ENCODE results near the gene RPS19BP1.
"Not testable (repeated sequence)": the region's sequence is repeated elsewhere in the genome, so short reads cannot be mapped to it uniquely, and the experiment has no call there.

The RPS19BP1 gene

DNA sequence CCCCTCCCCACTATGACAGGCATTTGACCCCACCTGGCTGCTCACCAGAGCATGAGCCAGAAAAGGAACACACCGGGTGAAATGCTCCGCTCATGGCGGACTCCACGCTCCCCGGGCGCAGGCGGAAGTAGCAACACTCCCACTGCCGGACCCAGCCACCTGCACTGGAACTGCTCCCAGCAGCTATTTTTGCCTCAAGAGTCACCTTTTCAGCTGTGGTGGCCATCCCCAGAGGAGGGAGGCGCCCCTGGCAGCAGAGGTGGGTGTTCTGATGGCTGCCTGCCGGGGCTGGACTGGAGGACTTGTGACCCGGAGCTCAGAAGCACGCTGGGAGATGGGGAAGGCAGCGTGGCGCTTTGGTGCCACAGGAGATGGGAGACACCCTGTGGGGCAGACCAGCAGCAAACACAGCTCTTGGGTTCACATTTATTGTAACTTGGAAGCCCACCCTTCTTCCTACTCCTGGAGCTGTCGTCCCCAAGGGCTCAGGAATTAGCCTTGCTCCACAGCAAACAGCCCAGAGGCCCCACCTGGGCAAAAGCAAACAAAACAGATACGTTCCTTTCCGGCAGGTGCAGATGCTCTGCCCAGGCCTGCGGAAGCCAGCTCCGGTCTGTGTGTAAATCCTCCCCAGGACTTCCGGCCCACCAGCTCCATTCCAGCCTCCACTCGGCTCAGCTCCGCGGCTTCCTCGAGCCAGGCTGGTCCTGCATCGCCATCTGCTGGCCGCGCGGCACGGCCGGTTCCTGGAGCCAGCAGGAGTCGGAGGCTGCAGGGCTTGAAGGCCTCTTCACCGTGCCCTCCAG, 3.7 kb downstream of the RPS19BP1 start:
- DNase-seq (ENCODE audit: low read depth), result peak; percentile 88

DNA sequence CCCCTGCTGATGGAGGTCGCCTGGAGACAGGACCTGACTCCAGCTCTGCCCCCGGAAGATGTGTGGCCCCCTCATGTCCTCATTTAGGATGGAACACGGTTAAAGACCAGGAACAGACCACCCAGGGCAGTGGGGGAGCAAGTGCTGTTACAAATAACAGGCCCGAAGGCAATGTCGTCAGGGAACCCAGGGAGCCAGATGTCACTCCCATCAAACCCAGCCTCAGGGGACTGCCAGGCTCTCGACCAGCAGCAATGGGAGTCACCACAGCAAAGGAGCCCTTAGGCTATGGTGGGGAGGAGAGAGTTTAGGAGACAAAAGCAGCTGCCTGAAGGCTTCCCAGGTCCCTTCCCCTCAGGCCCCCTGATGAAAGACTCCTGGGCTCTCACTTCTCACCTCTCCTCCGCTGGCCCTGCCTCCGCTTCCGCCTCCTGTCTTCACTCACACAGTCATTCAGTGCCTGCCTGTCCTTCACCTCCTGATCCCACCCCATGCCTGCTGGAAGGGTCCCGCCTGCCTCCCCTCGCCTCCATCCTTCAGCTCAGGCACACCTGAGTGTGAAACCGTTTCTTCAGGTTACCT, 4.4 kb downstream of the RPS19BP1 start:
- no peak for DNase-seq (ENCODE audit: low read depth)

DNA sequence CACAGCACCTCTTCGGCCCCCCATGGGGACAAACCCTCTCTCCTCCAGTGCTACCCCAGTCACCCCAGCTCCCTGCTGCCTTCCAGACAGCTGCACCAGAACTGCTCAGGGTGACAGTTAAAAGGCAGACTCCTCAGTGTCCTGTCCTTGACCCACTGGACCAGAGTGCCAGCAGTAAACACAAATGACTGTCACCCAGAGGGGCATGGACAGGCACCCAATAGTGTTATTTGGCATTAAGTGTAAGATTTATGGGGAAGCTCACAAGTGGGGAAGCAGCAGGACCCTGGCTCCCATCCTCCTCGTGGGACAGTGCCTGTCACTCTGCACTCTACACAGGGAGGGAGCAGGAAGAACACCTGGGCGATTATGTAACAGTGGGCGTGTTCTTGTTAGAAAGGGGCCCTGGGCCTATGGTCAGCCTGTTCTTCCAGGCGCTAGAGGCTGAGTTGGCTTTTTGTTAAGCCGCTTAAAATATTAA, 5.0 kb downstream of the RPS19BP1 start:
- DNase-seq (ENCODE audit: low read depth), result no peak

DNA sequence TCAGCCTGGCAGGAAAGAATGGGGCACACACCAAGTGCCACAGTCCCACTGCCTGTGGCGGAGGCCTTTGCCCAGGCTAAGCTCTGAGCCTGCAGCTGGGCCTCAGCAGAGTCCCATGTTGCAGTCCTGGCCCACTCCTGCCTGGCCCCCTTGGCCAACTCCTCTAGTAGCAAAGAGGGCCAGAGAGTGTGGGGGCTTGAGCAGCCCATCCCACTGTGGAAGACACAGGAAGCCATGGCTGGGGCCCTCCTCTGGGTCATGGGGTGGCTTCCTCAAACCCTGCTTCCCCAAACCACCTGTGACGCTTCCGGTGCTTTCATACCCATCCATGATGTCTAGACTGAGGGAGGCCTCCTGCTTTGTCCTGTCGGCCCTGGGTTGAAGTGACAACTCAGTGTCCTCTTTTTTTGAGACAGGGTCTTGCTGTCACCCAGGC, 5.8 kb downstream of the RPS19BP1 start:
- no peak for DNase-seq (ENCODE audit: low read depth)

DNA sequence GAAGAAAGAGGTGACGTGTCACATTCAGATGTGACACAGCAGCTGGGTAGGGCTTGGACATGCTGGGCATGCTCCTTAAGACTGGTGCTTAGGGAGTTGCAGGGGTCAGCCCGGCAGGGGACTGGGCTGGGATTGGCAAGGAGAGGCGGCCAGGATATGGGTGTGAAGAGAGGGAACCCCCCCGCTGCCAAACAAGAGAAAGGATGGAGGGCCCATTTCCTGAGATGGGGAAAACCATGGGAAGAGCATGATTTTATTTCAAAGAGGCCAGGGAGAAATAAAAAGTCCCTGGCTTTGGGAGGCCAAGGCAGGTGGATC, 6.9 kb downstream of the RPS19BP1 start:
- no peak for DNase-seq (ENCODE audit: low read depth)

DNA sequence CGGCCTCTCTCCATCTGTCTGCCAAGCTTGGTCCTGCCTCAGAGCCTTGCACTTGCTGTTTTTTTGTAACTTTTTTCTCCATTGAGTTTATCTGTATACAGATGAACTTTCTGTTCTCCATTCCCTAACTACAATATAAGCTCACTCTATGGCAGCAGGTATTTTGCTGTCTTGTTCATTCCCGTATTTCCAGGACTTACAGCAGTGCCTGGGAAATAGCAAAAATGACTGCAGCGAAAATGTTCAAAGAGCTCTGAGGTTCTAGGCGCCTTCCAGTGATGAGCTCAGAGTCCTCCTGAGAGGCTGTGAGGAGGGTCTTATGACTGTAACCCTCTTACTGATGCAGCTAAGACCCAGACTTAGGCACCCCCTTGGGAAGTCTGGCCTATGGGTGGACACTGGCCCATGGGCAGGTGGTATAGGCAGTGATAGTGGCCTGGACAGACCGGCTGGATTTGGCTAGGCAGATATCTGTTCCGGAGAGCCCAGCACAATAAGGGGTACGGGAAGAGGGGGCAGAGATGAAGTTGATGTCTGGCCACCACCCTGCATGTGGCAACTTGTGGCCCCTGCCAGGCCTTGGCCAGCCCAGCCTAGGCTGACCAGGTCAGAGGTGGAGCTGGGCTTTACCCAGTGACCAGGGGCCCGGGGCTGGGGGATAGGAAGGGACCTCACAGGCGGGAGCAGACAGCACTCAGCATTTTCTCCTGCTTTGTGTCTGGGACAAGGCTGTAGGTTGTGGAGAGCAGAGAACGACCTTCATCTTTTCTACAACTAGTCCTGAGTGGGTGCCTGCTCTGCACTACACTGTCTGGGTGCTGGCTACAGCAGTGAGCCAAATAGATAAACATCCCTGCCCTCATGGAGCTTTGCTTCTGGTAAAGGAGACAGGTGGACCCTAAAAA, 7.5 kb downstream of the RPS19BP1 start:
- DNase-seq (ENCODE audit: low read depth), result no peak

DNA sequence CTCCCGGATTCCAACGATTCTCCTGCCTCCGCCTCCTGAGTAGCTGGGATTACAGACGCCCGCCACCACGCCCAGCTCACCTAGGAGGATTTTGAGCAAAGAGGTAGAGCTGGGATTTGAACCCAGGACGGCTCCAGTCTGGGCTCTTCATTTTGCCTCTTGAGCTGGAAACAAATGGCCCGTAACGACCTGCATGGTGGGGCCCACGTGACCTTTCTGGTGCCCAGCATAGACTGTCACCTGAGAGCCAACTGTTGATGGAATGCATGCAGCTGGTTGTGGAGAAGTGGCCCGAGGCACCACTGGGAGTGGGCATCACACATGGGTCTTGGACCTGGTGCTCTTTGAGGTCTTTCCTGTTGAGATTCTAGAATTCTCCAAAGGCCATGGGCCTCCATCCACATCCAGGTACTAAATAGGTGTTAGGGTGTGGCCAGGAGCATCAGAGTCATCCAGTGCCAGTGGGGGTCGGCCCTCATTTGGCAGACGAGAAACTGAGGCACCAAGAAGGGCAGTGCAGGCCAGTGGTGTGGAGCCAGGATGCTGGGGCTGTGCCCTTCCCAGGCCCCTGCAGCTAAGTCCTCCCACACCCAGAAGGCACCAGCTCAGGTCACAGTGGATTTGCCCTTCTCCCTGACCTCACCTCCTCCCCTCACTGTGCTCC, 8.3 kb downstream of the RPS19BP1 start:
- no peak for DNase-seq (ENCODE audit: low read depth)

DNA sequence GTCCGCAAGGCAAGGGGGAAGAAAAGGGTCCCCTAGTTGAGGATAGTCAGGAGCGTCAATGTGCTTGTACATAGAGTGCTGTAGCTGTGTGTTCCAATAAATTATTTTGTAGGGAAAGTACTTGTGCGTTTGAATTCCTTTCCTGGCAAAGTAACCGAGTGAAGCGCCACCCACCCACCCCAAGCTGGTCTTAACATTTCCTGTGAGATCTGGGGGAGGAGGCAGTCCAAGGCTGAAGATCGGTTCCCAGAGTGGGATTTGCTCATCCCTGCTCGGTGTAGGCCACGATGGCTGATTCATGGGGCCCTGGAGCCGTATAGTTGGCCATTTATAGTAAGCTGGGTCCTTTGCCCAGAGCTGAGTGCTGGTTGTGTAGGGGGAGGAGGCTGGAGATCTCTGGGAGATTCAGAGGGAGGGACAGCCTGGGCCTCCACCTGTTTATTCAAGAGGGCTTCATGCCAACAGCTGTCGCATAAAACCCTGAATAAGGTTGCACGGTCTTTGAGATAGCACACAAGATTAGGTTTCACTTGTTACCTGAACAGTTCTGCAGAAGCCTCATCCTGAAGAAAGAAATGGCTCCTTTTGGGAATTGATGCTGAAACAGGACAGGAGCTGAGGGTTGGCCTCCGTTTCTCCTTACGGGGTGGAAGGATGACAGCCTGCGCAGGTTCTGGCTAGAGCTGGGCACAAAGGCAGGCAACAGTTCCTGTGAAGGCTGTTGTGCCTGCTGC, 9.8 kb downstream of the RPS19BP1 start:
- DNase-seq (ENCODE audit: low read depth), result no peak

DNA sequence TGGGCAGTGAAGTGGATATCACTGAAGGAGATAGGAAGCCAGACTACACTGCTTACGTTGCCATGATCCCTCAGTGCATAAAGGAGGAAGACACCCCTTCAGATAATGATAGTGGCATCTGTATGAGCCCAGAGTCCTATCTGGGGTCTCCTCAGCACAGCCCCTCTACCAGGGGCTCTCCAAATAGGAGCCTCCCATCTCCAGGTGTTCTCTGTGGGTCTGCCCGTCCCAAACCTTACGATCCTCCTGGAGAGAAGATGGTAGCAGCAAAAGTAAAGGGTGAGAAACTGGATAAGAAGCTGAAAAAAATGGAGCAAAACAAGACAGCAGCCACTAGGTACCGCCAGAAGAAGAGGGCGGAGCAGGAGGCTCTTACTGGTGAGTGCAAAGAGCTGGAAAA, 10.5 kb downstream of the RPS19BP1 start:
- DNase-seq (ENCODE audit: low read depth), result not testable (repeated sequence)

DNA sequence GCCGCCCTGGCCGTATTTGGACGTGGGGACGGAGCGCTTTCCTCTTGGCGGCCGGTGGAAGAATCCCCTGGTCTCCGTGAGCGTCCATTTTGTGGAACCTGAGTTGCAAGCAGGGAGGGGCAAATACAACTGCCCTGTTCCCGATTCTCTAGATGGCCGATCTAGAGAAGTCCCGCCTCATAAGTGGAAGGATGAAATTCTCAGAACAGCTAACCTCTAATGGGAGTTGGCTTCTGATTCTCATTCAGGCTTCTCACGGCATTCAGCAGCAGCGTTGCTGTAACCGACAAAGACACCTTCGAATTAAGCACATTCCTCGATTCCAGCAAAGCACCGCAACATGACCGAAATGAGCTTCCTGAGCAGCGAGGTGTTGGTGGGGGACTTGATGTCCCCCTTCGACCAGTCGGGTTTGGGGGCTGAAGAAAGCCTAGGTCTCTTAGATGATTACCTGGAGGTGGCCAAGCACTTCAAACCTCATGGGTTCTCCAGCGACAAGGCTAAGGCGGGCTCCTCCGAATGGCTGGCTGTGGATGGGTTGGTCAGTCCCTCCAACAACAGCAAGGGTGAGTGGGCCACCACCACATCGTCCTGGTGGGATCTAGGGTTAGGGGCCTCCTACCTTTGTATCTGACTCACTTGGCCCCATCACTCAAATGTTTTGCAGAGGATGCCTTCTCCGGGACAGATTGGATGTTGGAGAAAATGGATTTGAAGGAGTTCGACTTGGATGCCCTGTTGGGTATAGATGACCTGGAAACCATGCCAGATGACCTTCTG, 11.3 kb downstream of the RPS19BP1 start:
- DNase-seq (ENCODE audit: low read depth), result peak; percentile 74

DNA sequence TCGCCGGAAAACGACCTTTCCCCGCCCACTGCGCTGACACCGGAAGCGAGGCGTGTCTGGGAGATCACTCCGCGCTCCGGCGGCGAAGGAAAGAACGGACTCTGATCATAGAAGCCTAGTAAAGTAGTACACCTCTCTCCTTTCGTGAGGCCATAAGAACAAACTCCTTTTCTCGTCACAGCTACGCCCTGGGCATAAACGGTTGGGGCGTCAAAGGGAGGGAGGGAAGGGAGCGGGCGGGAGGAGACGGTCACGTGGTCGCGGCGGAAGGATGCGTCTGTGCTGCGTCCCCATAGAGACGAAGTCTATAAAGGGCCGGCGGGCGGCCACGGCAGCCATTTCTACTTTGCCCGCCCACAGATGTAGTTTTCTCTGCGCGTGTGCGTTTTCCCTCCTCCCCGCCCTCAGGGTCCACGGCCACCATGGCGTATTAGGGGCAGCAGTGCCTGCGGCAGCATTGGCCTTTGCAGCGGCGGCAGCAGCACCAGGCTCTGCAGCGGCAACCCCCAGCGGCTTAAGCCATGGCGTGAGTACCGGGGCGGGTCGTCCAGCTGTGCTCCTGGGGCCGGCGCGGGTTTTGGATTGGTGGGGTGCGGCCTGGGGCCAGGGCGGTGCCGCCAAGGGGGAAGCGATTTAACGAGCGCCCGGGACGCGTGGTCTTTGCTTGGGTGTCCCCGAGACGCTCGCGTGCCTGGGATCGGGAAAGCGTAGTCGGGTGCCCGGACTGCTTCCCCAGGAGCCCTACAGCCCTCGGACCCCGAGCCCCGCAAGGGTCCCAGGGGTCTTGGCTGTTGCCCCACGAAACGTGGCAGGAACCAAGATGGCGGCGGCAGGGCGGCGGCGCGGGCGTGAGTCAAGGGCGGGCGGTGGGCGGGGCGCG, 12.1 kb downstream of the RPS19BP1 start, which contains the start of gene ATF4:
Gene ATF4, plus strand, starts transcription at position 337 of the 880 bp plus-strand sequence. CDS start 884 bp downstream, outside the sequence.
- no peak for DNase-seq (ENCODE audit: low read depth)

DNA sequence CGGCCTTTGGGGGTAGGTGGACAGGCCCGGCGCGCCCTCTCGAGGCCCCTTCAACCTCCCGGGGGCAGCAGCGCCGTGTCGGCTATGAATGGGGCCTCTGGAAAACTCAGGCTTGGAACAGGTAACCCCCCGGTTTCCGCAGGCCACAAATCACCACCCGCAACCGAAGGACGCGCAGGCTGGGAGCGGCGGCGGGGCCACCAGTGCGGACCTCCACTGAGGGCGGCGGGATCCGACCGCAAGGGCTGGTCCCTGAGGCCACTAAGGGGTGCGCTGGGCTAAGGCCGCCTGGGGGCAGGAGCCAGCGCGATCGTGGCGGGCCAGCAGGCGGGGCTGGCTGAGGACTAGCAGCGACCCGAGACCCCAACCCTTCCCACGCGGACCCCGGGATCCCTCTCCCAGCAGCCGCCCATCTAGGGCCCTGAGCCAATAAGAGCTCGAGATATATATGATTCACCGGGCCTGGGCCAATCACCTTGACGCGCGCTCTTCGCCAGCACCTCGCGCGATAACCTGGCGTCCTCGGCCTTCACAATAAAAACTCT, 12.8 kb downstream of the RPS19BP1 start:
- DNase-seq (ENCODE audit: low read depth), result peak; percentile 98

DNA sequence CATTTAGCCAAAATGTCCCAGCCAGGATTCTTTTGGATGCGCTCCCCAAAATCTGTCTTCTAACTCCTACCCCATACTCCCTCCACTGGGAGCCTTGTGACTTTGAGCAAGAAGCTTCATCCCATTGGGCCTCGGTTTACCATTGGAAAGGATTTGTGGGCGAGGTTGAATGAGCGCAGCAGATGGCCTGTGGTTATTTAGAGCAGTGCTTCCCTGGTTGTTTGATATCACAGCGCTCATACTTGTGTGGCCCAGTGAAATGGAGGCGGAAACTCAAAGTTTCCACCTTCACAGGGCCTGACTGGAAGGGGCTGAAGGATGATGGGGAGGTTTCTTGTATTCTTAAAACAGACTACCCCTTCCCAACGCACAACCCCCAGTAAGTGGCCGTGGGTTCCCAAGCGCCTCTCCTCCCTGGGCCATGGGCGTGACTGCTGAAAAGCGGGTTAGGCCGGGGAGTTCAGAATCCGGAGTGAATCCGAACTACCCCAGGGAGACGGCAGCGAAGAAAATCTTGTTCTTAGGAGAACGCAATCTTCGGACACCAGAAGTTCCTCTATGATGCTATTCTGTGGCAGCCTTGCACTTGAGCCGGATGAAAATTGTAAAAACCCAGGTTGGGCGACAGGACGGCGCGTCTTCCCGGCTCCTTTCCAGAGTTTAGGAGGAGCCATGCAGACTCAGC, 13.4 kb downstream of the RPS19BP1 start:
- DNase-seq (ENCODE audit: low read depth), result no peak

DNA sequence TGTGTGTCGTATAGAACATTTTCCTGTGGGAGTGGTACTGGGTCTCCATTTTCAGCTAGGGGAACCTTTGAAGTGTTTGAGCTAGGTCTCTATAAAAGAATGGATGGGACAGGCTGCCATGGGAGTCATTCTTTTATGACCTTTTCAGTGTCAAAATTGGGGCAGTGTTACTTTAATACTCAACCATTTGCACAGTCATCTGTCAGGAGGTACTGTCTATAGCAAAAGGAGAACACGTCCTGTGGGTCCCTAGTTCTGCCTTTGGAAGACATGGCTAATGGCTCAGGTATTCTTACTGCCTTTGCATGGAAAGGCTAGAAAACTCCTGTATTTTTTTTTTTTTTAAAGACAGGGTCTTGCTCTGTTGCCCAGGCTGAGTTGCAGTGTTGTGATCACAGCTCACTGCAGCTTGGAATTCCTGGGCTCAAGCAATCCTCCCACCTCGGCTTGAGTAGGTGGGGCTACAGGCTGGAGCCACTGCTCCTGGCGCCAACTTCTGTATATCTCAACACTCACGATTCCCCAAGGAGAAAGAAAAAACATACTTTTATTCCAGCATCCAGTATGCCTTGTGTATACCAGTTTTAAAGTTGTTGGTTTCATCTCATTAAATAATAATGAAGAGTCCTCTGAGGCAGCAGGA, 14.3 kb downstream of the RPS19BP1 start:
- DNase-seq (ENCODE audit: low read depth), result no peak

DNA sequence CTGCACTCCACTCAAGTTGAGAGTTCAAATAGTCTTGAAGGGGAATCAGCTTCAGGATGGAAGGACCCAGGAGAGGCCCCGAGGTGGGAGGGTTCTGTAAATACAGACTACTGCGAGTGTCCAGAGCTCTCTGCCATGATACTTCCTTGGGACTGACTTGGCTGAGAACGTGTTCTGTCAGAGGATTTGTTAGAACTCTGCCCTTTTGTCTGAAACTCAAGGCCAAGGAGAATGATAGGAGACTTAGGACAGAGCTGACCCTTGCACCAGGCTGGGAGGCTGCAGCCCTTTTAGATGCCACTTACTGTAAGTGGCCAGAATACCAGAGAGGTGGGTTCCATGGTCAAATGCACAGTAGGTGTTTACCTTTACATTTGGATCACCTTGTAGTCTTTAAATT, 15.1 kb downstream of the RPS19BP1 start:
- DNase-seq (ENCODE audit: low read depth), result no peak

DNA sequence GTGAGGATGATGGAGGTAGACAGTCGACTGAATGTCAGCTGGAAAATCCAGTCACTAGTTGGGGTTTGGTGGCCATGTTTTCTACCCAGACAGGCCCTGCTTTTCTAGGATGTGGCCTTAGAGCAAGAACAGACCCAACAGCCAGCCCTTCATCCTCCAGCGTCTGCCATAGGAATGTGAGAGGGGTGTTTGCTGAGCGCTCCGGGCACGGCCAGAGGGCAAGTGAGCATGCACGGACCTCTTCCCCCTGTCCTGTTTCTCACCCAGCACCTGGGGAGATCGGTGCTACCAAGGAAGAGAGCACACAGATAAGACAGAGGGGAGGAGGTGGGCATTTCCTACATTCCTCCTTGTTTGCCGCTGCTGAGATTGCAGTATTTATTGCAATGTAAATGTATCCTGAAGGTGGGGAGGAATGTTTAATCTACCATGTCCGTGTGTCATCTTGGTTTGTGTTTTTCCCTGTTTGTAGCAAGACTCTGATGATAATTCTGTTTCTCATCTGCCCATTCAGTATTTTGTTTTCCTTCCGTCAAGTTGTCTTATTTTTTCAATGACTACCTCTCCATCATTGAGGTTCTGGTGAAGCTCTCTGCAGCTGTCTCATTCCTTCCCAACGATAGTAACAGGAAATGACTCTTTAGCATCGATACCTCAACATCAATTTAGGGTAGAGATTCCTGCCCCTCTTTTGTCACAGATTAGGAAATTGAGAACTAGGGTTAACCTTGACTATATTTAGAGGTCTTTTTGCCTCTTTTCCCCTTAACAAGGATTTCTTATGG, 17.1 kb downstream of the RPS19BP1 start:
- DNase-seq (ENCODE audit: low read depth), result no peak

DNA sequence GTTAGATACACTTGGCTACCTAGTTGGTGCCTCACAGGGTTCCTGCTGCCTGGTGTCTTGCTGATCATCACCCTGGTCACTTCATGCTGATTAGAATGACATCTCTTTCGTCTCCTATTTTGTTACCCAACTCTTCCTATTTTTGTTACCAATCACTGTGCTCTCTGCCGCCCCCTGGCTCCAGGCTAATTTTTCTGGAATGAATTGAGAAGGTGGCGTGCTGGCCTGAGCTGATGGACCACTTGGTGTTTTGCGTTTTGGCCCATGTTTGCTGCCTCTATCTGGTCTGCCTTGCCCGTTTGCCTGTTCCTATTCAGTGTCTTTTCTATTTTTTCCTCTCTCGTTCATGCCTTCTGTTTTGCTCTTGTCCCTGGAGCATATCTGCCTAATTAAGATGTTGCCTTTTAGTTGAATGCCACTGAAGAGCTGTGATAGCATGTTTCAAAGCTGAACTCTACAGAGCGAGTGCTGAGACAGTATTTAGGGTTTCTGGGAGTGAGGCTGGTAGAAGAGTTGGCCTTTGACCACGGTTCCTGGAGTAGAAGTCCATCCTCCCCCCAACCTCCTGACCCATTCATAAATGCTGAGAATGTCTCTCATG, 18.1 kb downstream of the RPS19BP1 start:
- DNase-seq (ENCODE audit: low read depth), result no peak
